ENCODE results near the gene SBK2.
A peak's percentile ranks its signal among the peaks of the same experiment; 100 is the strongest.

SBK2 gene

GRCh38 chr19:55545443-55545842, 8.5 kb upstream of the SBK2 start, which contains the start of gene SBK3:
SBK3 (minus strand) TSS chr19:55545543; CDS start chr19:55545543, 0 bp downstream.
- peak within 1 kb of the TSS; percentile 97 for H2BK12ac ChIP-seq (ENCODE audit: low read length)
- H4K91ac ChIP-seq (ENCODE audit: low read depth, low read length, poor library complexity), result peak within 1 kb of the TSS; percentile 96
- H2AK5ac ChIP-seq (ENCODE audit: low read depth, low read length), result peak within 1 kb of the TSS; percentile 88
- peak within 1 kb of the TSS; percentile 93 for H2BK120ac ChIP-seq (ENCODE audit: low read depth, low read length)
- no CpG with 5 or more reads among the region's 10 CpGs for WGBS, 2 donors (ENCODE audit: extremely low coverage in 2 of 2, insufficient read length in 2 of 2, insufficient replicate concordance in 1 of 2)
- H3K9me3 ChIP-seq (replicated peaks in 1 of 2; ENCODE audit: control insufficient read depth in 2 of 2, insufficient read depth in 1 of 2, low read depth in 1 of 2, low read length in 2 of 2), result no peaks in the 10 kb centered on the region
- H3K79me1 ChIP-seq (ENCODE audit: low read depth, low read length), result peaks cover 5% of the 10 kb centered on the region
- H3K4me1 ChIP-seq (ENCODE audit: control insufficient read depth in 2 of 2, insufficient read depth in 1 of 2, low read depth in 1 of 2, low read length in 2 of 2), result peaks cover 23 to 31% of the 10 kb centered on the region in 2 donors
- peak within 1 kb of the TSS; percentile 78 for H3K9ac ChIP-seq (ENCODE audit: low read depth, low read length, poor library complexity)
- peak within 1 kb of the TSS; percentile 95 for H2BK15ac ChIP-seq (ENCODE audit: low read length)
- H3K27ac ChIP-seq (replicated peaks; ENCODE audit: low read length), result peak within 1 kb of the TSS; percentile 78
- peak within 1 kb of the TSS; percentile 98 for H2BK5ac ChIP-seq (ENCODE audit: low read length)
- peak within 1 kb of the TSS; percentile 41 for H3K4me2 ChIP-seq (ENCODE audit: insufficient read depth, low read length, poor library complexity, severe bottlenecking)
- H3K23ac ChIP-seq (ENCODE audit: low read depth, low read length, poor library complexity), result peak within 1 kb of the TSS; percentile 77
- no peak within 1 kb of the TSS for H3K4me3 ChIP-seq (ENCODE audit: low read length in 2 of 2)
- no peaks in the 10 kb centered on the region for H3K36me3 ChIP-seq (replicated peaks in 1 of 2; ENCODE audit: control insufficient read depth in 2 of 2, insufficient read depth in 2 of 2, low read length in 2 of 2)
- H3K18ac ChIP-seq (ENCODE audit: low read length), result peak within 1 kb of the TSS; percentile 95
- peak within 1 kb of the TSS; percentile 95 for H4K8ac ChIP-seq (ENCODE audit: low read depth, low read length)
- peak within 1 kb of the TSS; percentile 87 for H2AFZ ChIP-seq (ENCODE audit: low read length)
- no peaks in the 10 kb centered on the region for H3K27me3 ChIP-seq (ENCODE audit: control insufficient read depth in 3 of 3, insufficient read depth in 3 of 3, low read depth in 1 of 3, low read length in 3 of 3)
- peak within 1 kb of the TSS; percentile 91 for H3K4ac ChIP-seq (ENCODE audit: low read length)
- H3K14ac ChIP-seq (ENCODE audit: low read length), result peak within 1 kb of the TSS; percentile 84
- no peak for DNase-seq (ENCODE audit: low spot score)

DNA sequence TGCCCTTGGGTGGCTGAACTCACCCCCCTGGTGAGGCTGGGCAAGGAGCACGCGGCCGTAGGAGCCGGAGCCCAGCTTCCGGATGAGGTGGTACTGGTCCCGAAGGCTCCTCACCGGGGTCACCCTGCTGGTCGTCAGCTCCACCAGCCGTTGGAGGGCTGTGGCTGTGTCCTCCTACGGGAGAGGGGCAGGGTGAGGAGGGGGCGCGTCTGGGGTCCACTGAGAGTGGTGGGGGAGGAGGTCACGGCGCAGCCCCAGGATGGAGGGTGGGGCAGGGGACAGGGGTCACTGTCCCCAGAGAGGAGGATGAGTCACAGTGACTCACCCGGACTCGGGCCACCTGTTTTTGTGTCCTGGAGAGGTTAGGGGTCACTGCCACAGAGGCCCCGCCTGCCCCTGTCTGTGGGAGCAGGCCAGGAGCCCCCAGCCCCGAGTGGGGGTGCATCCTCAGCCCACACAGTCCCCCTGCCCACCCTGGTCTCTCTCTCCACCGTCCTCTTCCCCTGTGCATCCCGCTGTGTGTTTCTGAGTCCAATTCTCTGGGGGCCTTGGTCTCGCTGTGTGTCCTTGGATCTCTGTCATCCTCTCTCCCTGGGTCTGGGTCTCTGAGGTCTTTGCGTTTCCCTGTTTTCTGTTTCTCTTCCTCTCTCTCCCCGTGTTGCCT, 8.0 kb upstream of the SBK2 start:
- H2BK5ac ChIP-seq (ENCODE audit: low read length), result peak overlapping the region; percentile 21
- H4K8ac ChIP-seq (ENCODE audit: low read depth, low read length), result no peak overlapping the region
- no CpG with 5 or more reads among the region's 23 CpGs for WGBS, 2 donors (ENCODE audit: extremely low coverage in 2 of 2, insufficient read length in 2 of 2, insufficient replicate concordance in 1 of 2)
- peak overlapping the region; percentile 90 for H2BK15ac ChIP-seq (ENCODE audit: low read length)
- H3K27ac ChIP-seq (replicated peaks; ENCODE audit: low read length), result no peak overlapping the region
- H3K23ac ChIP-seq (ENCODE audit: low read depth, low read length, poor library complexity), result peak overlapping the region; percentile 77
- peaks cover 5% of the 10 kb centered on the region for H3K79me1 ChIP-seq (ENCODE audit: low read depth, low read length)
- H3K9me3 ChIP-seq (replicated peaks in 1 of 2; ENCODE audit: control insufficient read depth in 2 of 2, insufficient read depth in 1 of 2, low read depth in 1 of 2, low read length in 2 of 2), result peaks cover 0 to 1% of the 10 kb centered on the region in 2 donors
- peak overlapping the region; percentile 96 for H4K91ac ChIP-seq (ENCODE audit: low read depth, low read length, poor library complexity)
- H2AK5ac ChIP-seq (ENCODE audit: low read depth, low read length), result peak overlapping the region; percentile 74
- H2AFZ ChIP-seq (ENCODE audit: low read length), result peak overlapping the region; percentile 87
- no peaks in the 10 kb centered on the region for H3K27me3 ChIP-seq (ENCODE audit: control insufficient read depth in 3 of 3, insufficient read depth in 3 of 3, low read depth in 1 of 3, low read length in 3 of 3)
- no peak overlapping the region for H3K4me3 ChIP-seq (ENCODE audit: low read length in 2 of 2)
- peak overlapping the region; percentile 5 for H3K14ac ChIP-seq (ENCODE audit: low read length)
- no peak overlapping the region for H3K9ac ChIP-seq (ENCODE audit: low read depth, low read length, poor library complexity)
- no peak for DNase-seq (ENCODE audit: low spot score)
- peaks cover 23 to 28% of the 10 kb centered on the region in 2 donors for H3K4me1 ChIP-seq (ENCODE audit: control insufficient read depth in 2 of 2, insufficient read depth in 1 of 2, low read depth in 1 of 2, low read length in 2 of 2)
- H3K4ac ChIP-seq (ENCODE audit: low read length), result no peak overlapping the region
- H2BK12ac ChIP-seq (ENCODE audit: low read length), result peak overlapping the region; percentile 59
- no peak overlapping the region for H3K4me2 ChIP-seq (ENCODE audit: insufficient read depth, low read length, poor library complexity, severe bottlenecking)
- H2BK120ac ChIP-seq (ENCODE audit: low read depth, low read length), result peak overlapping the region; percentile 93
- peak overlapping the region; percentile 86 for H3K18ac ChIP-seq (ENCODE audit: low read length)
- no peaks in the 10 kb centered on the region for H3K36me3 ChIP-seq (replicated peaks in 1 of 2; ENCODE audit: control insufficient read depth in 2 of 2, insufficient read depth in 2 of 2, low read length in 2 of 2)

DNA sequence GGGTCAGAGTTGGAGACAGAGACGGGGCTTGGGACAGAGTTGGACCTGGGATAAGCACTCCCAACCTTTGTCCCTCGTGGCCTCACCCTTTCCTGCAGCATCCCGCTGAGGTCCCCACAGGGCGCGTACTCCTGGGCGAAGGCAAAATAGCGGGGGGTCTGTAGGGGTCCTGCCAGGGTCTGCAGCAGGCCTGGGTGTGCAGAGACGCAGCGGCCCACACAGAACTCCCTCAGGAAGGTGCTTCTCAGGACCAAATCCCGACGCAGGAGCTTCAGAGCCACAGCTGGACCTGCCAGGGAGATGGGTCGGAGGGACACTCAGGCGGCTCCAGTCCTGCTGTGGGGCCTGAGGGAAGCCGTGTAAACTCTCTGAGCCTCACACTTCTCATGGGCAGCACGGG, 7.1 kb upstream of the SBK2 start:
- H2AK5ac ChIP-seq (ENCODE audit: low read depth, low read length), result peak overlapping the region; percentile 74
- H4K91ac ChIP-seq (ENCODE audit: low read depth, low read length, poor library complexity), result no peak overlapping the region
- H4K8ac ChIP-seq (ENCODE audit: low read depth, low read length), result no peak overlapping the region
- H3K14ac ChIP-seq (ENCODE audit: low read length), result no peak overlapping the region
- H2BK5ac ChIP-seq (ENCODE audit: low read length), result peak overlapping the region; percentile 21
- H3K23ac ChIP-seq (ENCODE audit: low read depth, low read length, poor library complexity), result peak overlapping the region; percentile 77
- peak overlapping the region; percentile 91 for H3K4ac ChIP-seq (ENCODE audit: low read length)
- no peak overlapping the region for H3K4me2 ChIP-seq (ENCODE audit: insufficient read depth, low read length, poor library complexity, severe bottlenecking)
- no peaks in the 10 kb centered on the region for H3K36me3 ChIP-seq (replicated peaks in 1 of 2; ENCODE audit: control insufficient read depth in 2 of 2, insufficient read depth in 2 of 2, low read length in 2 of 2)
- no peak overlapping the region for H3K4me3 ChIP-seq (ENCODE audit: low read length in 2 of 2)
- H2AFZ ChIP-seq (ENCODE audit: low read length), result no peak overlapping the region
- peak overlapping the region; percentile 74 for H2BK120ac ChIP-seq (ENCODE audit: low read depth, low read length)
- WGBS, 2 donors (ENCODE audit: extremely low coverage in 2 of 2, insufficient read length in 2 of 2, insufficient replicate concordance in 1 of 2), result no CpG with 5 or more reads among the region's 15 CpGs
- H2BK12ac ChIP-seq (ENCODE audit: low read length), result peak overlapping the region; percentile 80
- no peak overlapping the region for H3K9ac ChIP-seq (ENCODE audit: low read depth, low read length, poor library complexity)
- H3K27me3 ChIP-seq (ENCODE audit: control insufficient read depth in 3 of 3, insufficient read depth in 3 of 3, low read depth in 1 of 3, low read length in 3 of 3), result no peaks in the 10 kb centered on the region
- H3K18ac ChIP-seq (ENCODE audit: low read length), result peak overlapping the region; percentile 86
- H3K79me1 ChIP-seq (ENCODE audit: low read depth, low read length), result peaks cover 5% of the 10 kb centered on the region
- DNase-seq (ENCODE audit: low spot score), result no peak
- peaks cover 23 to 26% of the 10 kb centered on the region in 2 donors for H3K4me1 ChIP-seq (ENCODE audit: control insufficient read depth in 2 of 2, insufficient read depth in 1 of 2, low read depth in 1 of 2, low read length in 2 of 2)
- peak overlapping the region; percentile 90 for H2BK15ac ChIP-seq (ENCODE audit: low read length)
- no peak overlapping the region for H3K27ac ChIP-seq (replicated peaks; ENCODE audit: low read length)
- peaks cover 0 to 3% of the 10 kb centered on the region in 2 donors for H3K9me3 ChIP-seq (replicated peaks in 1 of 2; ENCODE audit: control insufficient read depth in 2 of 2, insufficient read depth in 1 of 2, low read depth in 1 of 2, low read length in 2 of 2)

DNA sequence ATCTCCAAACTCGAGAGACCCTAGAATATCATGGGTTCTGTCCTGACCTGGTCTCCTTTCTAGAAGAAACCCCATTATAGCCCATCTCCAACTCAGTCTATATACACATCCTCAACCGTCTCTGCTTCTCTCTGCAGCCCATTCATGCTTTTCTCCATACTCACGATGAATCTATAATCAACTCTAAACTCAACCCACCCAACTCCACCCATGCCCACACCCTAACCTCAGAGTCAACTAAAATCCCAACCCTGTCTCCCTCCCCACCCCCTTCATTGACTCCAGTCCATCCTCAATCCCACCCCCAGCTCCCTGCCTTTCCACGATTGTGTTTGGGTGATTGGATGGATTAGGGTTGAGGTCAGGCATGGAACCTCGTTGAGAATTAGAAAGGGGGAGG, 6.6 kb upstream of the SBK2 start:
- Histone ChIP-seq H2AFZ (ENCODE audit: low read length) (no peak overlapping the region), H3K4me3 (ENCODE audit: low read length in 2 of 2) (no peak overlapping the region), H4K91ac (ENCODE audit: low read depth, low read length, poor library complexity) (no peak overlapping the region), H2BK120ac (ENCODE audit: low read depth, low read length) (no peak overlapping the region), H3K36me3 (replicated peaks in 1 of 2; ENCODE audit: control insufficient read depth in 2 of 2, insufficient read depth in 2 of 2, low read length in 2 of 2) (no peaks in the 10 kb centered on the region), H3K79me1 (ENCODE audit: low read depth, low read length) (peaks cover 5% of the 10 kb centered on the region), H3K4ac (ENCODE audit: low read length) (no peak overlapping the region), H3K14ac (ENCODE audit: low read length) (no peak overlapping the region), H3K27ac (replicated peaks; ENCODE audit: low read length) (no peak overlapping the region), H3K4me2 (ENCODE audit: insufficient read depth, low read length, poor library complexity, severe bottlenecking) (no peak overlapping the region), H4K8ac (ENCODE audit: low read depth, low read length) (no peak overlapping the region), H3K27me3 (ENCODE audit: control insufficient read depth in 3 of 3, insufficient read depth in 3 of 3, low read depth in 1 of 3, low read length in 3 of 3) (no peaks in the 10 kb centered on the region), H2BK5ac (ENCODE audit: low read length) (no peak overlapping the region), H3K18ac (ENCODE audit: low read length) (no peak overlapping the region), H2AK5ac (ENCODE audit: low read depth, low read length) (no peak overlapping the region), H2BK12ac (ENCODE audit: low read length) (no peak overlapping the region), H2BK15ac (ENCODE audit: low read length) (peak overlapping the region; percentile 90), H3K9me3 (replicated peaks in 1 of 2; ENCODE audit: control insufficient read depth in 2 of 2, insufficient read depth in 1 of 2, low read depth in 1 of 2, low read length in 2 of 2) (peaks cover 0 to 3% of the 10 kb centered on the region in 2 donors), H3K9ac (ENCODE audit: low read depth, low read length, poor library complexity) (no peak overlapping the region), H3K23ac (ENCODE audit: low read depth, low read length, poor library complexity) (no peak overlapping the region), H3K4me1 (ENCODE audit: control insufficient read depth in 2 of 2, insufficient read depth in 1 of 2, low read depth in 1 of 2, low read length in 2 of 2) (peaks cover 23 to 26% of the 10 kb centered on the region in 2 donors)
- no peak for DNase-seq (ENCODE audit: low spot score)
- whole genome bisulfite sequencing, 2 donors (ENCODE audit: extremely low coverage in 2 of 2, insufficient read length in 2 of 2, insufficient replicate concordance in 1 of 2), result 100% methylated on average over 2 of the region's 5 CpGs; no CpG with 5 or more reads in 1 of the 2 donors
